NCI-H1417 (cell line): ENCODE data around the gene FGD5.

Experiments
- DNase-seq, 3 experiments: peaks; one replicate each; lab custom pipeline; 2025; lab: John Stamatoyannopoulos, UW

The FGD5 gene, protein sequence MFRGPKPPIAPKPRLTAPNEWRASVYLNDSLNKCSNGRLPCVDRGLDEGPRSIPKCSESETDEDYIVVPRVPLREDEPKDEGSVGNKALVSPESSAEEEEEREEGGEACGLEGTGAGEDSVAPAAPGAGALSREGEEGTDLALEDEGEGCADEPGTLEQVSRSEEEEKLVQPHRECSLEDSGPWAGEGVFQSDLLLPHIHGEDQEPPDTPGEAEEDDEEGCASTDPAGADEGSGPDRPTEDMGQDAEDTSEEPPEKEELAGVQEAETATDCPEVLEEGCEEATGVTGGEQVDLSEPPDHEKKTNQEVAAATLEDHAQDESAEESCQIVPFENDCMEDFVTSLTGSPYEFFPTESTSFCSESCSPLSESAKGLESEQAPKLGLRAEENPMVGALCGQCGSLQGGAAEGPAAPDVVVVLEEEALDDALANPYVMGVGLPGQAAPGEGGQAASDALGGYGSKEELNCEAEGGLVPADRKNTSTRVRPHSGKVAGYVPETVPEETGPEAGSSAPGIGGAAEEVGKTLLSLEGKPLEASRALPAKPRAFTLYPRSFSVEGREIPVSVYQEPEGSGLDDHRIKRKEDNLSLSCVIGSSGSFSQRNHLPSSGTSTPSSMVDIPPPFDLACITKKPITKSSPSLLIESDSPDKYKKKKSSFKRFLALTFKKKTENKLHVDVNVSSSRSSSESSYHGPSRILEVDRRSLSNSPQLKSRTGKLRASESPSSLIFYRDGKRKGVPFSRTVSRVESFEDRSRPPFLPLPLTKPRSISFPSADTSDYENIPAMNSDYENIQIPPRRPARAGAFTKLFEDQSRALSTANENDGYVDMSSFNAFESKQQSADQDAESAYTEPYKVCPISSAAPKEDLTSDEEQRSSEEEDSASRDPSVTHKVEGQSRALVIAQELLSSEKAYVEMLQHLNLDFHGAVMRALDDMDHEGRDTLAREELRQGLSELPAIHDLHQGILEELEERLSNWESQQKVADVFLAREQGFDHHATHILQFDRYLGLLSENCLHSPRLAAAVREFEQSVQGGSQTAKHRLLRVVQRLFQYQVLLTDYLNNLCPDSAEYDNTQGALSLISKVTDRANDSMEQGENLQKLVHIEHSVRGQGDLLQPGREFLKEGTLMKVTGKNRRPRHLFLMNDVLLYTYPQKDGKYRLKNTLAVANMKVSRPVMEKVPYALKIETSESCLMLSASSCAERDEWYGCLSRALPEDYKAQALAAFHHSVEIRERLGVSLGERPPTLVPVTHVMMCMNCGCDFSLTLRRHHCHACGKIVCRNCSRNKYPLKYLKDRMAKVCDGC (N-terminal part only)

DNA sequence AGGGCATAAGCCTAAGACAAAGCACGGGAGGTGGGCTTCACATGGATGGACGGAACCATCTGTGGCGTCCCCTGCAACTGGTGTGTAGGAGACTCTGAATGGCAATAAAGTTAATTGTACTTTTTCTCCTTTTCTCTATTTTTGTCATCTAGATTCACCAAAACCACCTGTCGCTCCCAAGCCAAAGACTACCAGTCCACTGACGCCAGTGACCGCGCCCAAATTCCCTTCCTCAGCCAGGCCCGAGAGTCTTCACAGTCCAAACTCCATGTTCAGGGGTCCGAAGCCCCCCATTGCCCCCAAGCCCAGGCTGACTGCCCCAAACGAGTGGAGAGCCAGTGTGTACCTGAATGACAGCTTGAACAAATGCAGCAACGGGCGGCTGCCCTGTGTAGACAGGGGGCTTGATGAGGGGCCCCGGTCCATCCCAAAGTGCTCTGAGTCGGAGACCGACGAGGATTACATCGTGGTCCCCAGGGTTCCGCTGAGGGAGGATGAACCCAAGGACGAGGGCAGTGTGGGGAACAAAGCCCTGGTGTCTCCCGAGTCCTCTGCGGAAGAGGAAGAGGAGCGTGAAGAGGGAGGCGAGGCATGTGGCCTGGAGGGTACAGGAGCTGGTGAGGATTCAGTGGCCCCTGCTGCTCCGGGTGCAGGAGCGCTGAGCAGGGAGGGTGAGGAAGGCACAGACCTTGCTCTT, at the start of gene FGD5:
Gene FGD5 (plus strand): TSS at position 159 of the 697 bp plus-strand sequence. CDS start 110 bp downstream, at position 269.
- no peak for DNase-seq

DNA sequence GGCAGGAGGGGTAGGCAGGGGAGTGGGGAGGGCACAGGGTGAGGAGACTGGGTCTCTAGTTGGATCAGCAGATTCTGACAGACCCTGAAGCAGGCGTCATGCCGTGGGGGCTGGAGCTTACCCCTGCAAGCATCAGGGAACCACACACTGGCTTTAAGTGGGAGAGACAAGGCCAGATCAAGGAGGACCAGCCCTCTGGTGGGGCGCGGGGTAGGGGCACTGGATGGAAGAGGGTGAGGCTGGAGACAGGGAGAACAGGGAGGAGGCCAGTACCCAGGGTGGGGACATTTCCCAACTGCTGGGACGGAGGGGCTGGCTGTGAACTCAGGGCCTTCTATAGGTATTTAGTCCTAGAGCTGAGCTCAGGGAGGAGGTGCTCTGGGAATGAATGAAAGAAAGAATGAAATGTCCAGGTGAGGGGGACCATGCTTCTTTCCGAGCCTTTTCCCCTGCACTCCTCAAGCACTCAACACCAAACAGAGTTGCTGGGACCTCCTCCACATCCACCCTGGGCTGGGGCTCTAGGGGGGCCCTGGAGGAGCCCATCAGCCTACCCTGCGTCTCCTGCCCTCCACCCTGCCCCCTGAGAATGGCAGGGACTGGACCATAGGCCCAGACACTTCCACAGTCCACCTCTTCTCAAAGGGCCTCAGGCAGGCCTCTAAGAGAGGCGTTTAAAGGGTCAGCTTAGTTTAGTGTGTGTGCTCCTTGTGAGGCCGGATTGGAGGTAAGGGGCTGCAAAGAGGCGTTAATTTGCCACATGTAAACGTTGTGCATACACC, 49.0 kb upstream of the FGD5 start:
- DNase-seq, result no peak

DNA sequence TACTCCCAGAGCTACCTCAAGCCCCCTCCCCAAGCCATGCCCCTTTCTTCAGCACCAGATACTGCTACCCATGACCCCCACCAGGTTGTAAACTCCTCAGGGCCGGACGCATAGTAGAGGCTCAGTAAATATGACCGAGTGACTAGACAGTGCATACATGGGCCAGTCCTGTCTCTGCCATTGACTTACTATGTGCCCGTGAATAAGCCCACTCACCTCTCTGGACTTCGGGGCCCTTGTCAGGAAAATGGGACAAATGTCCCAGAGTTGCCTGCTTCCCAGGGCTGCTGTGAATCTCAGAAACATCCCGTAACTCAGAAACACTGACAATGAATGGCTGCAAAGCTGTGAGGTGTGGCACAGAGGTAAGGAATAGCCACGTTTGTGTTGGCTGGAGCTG, 48.2 kb upstream of the FGD5 start:
- DNase-seq, result no peak

DNA sequence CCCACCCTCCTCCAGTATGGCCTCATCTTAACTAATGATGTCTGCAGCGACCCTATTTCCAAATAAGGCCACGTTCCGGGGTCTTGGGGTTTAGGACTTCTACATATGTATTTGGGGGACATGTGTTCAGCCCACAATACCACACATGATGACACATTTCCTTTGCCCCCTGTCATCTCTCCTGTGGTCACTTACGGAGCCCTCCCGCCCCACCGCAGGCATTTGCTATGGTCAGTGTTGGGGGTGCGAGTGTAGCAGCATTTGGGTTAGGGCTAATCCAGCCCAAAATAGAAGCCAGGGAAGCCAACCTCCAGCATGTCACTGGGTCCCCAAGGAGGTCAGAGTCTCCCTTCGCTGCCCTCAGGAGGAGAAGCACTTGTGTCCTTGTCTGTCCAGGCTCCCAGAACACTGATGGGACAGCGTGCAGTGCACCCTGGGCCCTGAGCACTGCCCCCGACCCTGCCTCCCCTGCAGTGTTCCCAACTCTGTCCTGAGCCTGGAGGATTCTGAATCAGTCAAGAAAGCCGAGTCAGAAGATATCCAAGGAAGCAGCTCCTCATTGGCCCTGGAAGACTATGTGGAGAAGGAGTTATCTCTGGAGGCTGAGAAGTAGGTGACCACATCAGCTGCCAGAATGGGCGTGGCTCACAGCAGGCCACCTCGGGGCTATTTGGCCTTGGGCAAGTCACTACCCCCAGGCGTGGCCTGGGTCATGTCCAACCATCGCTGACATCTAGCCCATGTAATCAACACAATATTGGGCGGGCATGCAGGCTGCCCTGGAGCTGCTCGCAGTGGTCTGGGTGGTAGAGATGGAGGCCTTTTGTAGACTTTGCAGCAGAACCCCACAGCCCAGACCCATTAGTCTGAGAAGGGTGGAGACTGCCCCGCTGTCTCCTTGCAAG, 46.9 kb upstream of the FGD5 start:
- no peak for DNase-seq

DNA sequence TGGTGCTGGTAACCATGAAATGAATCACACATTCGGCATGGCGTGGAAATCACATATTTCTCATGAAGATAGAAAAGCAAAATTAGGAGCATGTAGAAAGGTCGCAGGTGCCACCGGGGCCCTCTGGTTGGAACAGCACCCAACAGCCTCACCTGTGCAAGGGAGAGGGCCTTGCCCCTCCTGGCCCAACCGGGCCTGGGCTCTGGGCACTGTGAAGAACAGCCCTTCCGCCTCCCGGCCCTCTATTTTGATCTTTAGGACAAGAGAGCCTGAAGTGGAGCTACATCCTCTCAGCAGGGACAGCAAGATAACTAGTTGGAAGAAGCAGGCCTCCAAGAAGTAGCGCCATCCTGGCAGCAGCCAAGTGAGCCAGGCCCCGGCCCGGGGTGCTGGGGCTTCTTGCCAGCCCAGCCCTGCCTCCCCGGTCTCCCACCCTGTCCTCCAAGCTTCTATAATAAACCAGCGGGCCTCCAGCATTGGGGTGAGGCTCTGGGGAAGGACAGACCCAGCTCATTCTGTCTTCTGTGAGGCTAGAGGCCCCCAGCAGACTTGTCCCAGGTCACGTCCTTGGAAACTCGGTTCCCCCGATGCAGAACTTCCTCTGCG, 46.1 kb upstream of the FGD5 start:
- no peak for DNase-seq

DNA sequence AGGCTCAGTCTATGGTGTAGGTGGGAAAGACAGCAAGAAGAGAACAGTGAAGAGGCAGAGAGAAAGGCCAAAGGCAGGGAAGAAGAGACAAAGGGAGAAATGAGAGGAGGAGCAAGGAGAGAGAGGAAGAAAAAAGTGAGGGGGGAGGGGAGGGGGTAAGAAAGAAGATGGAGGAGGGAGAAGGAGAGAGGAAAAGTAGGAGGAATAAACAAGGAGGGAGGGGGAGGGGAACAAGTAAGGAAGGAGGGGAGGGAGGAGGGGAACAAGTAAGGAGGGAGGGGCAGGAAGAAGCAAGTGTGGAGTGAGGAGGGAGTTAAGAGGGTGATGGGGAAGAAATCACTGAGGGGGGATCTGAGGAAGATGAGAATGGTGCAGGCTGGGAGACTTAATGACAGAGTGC, 45.5 kb upstream of the FGD5 start:
- DNase-seq, result no peak

DNA sequence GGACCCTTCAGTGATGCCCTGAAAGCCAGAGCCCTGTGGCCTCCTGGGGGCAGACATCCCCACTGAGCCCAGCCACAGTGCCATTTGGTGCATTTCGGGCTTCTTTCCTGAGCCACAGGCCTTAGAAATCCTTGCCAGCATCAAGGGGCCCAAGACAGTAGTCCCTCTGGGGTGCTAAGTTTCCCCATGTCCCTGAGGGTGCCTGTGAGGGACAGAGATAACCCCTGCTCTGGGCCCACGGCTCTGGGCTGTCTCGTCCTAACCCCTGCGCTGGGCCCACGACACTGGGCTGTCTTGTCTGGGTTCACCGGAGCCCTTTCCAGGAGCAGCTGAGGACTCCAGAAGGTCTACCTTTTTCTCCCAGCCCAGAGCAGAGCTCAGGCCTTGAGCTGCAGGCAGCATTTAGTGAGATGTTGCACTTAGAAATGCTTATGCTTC, 45.1 kb upstream of the FGD5 start:
- no peak for DNase-seq

DNA sequence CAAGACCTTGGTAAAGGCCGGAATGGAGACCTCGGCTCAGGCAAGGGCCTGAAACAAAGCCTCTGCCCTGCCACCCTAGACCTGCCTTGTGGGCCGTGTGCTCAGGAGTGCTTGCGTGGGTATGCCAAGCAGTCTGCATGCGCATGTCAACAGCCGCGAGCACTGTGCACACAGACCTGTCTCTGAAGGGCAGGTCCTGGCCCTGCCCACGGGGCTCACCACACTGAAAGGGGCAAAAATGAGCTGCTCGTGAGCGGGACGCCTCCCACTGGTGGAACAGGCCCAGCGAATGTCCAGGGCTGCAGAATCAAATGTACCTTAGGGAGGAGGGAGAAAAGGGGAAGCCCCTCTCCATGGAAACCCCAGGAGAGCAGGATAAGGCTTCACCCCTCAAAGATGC, 44.3 kb upstream of the FGD5 start:
- DNase-seq, result no peak

DNA sequence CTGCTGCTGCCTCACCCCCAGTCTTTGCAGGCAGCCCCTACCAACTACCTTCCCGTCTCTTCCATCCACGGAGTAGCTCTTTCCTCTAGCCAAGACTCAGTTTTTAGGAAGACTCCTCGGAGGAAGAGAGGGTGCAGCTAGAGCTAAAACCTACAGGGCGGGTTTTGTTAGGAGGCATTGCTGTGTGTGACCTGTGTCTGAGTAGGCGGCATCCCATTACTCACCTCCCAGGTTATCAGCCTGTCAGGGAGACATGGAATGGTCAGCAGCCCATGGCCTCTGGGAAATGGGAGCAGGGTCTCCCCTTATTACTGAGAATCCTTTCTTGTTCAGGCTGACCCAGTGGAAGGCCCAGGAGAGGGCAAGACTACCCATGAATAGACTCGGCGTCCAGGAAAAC, 43.8 kb upstream of the FGD5 start:
- DNase-seq, result no peak

DNA sequence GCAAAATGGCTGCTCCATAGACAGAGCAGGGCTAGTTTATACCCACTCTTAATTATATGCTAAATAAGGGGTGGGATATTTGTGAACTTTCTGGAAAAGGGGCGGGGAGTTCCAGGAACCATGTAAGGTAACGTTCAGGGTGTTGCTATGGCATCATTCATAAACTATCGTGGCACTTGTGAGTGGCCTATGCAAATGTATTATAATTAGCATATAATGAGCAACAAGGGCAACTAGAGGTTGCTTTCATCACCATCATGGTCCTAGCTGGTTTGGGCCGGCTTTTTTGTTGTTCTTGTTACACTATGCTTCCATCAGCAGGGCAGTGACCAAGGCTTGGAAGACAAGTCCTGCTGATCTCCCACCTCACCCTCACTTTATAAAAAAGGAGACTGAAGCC, 43.2 kb upstream of the FGD5 start:
- DNase-seq, result no peak

DNA sequence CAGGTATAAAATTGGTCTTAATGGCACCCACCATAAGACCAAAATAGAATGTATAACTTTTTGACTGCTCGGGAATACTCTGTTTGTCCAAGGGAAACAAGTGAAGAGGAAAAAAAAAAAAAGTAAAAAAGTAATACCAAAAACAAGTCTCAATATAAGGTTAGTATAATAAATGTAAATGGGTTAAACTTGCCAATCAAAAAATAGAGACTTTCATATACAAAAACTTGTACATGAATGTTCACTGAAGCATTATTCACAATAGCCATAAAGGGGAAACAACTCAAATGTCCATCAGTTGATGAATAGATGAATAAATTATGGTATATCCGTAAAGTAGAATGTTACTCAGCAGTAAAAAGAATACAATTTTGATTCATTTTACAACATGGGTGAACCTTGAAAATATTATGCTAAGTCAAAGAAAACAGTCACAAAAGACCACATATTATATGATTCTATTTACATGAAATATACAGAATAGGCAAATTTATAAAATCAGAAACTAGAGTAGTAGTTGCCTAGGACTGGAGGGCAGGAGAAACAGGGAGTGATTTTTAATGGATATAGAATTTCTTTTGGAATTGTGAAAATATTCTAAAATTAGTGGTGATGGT, 39.6 kb upstream of the FGD5 start:
- DNase-seq, result no peak

DNA sequence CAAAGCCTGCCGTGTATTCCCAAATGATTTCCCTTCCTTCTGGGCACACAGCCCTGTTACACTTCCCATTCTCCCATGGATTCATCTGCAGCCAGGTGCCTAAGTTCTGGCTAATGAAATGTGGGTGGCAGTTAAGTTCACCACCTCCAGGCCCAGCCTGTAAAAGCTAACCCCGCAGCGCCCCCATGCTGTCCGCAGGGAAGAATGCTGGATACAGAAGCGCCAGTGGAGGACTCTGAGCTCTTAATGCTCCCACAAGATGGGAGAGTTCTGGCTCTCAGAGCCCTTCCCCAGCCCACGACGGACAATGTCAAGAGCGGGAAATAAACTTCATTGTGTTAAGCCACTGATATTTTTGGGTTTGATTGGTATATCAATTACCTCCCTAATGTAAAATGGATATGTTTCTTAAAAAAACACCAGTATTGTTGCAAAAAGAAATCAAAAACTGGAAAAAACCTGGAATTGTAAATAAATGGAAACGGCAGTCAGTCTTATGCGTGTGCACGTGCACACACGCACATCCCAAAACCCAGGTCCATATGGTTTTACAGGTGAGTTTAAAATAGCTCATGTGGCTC, 37.7 kb upstream of the FGD5 start:
- DNase-seq, result peak in 1 of 3 experiments; percentile 2

DNA sequence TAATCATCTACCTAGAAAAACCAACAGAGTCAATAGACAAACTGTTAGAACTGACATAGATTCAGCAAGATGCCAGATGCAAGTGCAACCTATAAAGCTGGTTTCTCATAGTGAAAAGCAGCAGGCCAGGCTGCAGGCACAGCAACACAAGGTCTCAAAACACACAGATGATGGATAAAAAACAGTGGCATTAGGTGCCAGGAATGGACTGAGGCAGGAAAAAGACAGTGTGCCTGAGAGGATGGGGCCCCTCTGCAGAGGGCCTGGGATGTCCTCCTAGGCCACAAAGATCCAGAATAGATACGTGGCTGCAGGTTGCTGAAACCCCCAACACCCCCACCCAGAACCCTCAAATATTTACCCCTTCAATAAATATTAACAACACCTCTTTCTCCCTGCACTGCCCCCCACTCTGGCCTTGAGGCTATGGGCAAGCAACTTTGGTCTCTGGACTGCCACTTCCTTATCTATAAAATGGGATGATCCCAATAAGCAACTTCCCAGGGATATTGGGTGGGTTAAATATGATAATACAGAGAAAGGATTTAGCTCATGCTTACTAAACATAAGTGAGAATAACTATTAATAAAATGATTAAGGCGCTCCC, 35.2 kb upstream of the FGD5 start:
- no peak for DNase-seq

DNA sequence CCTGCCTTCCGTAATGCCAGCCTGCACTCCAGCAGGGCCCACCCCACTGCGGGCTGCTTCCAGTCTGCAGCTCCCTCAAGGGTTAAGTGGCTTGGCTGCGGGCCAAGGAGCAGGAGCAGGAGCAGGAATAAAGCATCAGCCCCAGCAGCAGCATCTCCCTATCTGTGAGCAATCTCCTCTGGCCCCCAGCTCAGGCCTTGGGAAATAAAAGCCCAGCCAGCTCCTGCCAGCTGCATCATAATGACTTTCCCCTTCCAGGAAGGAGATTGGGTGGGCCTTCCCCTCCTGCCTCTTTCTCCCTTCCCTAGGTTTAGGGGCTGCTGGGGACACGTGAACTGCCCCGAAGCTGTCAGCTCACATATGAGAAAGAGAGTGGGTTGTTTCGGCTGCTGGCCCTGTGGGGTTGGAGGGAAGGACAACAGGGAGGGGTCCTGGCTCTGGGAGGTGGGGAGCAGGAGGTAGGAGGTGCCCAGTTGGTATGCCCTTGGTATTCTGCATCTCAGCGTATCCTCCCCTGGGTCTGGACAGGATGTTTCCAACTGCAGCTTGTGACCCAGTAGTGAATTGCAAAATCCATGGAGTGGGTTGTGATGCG, 34.6 kb upstream of the FGD5 start:
- DNase-seq, result peak in 2 of 3 experiments; percentile 46 to 77

DNA sequence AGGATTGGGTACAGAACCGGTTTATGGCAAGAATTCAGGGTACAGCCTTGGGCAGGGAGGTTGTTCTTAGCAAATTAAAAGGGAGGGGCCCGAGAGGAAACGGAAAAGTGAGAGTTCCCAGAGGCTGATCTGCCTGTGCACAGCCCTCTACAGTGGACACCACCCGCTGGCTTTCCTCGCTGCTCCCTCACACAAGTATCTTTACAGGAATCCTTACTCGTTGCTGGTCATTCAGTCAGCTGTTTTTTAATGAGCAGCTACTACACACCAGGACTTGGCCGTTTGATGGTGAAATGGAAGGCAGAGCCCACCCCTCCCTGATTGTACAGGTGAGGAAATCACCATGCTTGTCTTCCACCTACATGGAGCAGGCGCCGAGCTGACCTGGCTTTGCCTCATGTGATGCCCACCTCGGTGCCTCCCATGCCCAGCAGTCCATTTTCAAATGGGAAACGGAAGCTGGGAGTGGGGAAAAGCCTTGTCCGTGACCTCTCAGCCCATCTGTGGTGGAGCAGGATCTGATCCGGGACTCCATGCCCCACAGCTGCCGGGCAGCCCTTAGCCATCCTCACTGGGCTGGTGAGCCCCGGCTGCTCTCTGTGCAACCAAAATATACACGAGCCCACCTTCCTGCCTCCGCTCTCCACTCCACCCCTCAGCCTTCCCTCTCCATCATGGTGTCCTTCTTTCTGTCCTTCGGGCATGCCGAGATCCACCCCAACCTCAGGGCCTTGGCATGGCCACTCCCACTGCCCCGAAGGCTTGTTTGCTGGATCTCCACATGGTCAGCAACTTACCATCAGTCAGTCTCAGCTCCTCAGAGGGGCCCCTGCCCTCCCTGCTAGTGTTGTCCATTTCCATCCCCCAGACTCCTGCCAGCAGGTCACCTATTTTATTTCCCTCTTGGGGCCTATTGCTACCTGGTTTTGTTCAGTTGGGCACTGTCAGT, 33.3 kb upstream of the FGD5 start:
- DNase-seq, result no peak

DNA sequence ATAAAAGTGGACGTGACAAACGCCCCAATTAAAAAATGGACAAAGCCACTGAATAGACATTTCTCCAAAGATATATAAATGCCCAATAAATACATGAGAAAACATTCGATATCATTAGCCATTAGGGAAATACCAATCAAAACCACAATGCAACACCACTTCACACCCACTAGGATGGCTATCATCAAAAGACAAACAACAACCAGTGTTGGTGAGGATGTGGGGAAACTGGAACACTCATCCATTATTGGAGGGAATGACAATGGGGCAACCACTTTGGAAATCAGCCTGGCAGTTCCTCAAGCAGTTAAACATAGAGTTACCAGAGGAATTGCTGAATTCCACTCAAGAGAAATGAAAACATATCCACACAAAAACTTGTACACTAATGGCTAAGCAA, 32.4 kb upstream of the FGD5 start:
- DNase-seq, result no peak
